OCI-M1 (cell line): ENCODE data around the gene MAGEB17.

ENCODE experiments used
- DNase-seq: peaks from one replicate; lab custom pipeline; 2025; lab: John Stamatoyannopoulos, UW

MAGEB17 gene

DNA sequence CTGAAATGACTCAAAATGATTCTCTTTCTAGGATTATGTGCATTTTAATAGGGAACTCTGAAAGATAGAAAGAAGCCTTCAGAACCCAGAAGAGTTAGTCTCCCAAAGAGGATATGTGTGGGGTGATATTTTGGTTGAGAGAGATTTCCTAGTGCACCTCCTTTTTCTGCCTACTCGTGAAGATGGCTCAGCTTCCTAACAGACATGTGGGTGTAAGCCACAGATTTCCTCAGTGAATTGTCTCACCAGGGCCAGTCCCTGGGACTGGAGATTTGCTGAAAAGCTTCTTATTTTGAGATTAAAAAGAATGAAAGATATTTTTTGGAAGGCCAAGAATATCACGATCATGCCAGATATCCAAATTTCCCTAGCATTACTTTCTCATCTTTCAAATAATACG lies 42.8 kb downstream of the MAGEB17 start:
- DNase-seq, result no peak

GRCh38 chrX:16212024-16212423 lies 44.7 kb downstream of the MAGEB17 start:
- no peak for DNase-seq

- peak; percentile 18 for DNase-seq
Observed at GRCh38 chrX:16212436-16212835, 45.2 kb downstream of the MAGEB17 start.

GRCh38 chrX:16213961-16214360 lies 46.7 kb downstream of the MAGEB17 start:
- DNase-seq, result no peak

GRCh38 chrX:16215660-16216059 lies 48.4 kb downstream of the MAGEB17 start:
- no peak for DNase-seq
